ENCODE measurements around the gene ATP4A.
A peak's percentile ranks its signal among the peaks of the same experiment; 100 is the strongest.

ATP4A gene

DNA sequence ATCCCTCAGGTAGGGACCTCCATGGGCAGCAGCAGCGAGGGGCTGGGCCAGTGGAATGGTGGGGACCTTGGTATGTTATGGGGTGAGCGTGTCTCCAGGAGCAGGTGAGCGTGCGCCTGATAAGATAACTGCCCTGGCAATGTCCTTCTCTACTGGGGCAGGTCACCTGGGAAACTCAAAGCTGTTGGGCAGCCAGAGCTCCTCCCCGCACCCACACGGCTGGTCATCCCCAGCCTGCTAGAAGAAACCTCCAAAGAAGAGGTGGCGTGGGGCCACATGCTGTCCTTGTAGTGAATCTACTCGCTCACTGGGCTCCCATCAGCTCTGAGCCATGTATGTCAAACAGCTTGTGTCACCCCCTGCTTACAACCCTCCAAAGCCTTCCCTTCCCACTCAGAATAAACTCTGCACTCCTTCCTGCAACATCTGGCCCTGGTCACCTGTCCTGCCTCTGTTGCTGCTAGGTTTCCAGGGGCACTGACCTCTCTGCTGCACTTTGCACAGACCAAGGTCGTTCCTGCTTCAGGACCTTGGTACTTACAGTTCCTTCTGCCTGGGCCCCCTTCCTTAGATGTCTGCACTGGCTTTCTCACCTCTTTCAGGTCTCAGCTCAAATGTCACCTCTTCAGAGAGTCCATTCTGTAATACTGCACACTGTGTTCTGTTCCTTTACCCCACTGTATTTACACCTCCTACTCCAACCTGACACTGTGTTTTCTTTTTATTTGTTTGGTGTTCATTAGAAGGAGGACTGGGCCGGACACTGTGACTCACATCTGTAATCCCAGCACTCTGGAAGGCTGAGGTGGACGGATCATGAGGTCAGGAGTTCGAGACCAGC, 1.8 kb upstream of the ATP4A start:
- DNase-seq (ENCODE audit: low spot score) = no peak

DNA sequence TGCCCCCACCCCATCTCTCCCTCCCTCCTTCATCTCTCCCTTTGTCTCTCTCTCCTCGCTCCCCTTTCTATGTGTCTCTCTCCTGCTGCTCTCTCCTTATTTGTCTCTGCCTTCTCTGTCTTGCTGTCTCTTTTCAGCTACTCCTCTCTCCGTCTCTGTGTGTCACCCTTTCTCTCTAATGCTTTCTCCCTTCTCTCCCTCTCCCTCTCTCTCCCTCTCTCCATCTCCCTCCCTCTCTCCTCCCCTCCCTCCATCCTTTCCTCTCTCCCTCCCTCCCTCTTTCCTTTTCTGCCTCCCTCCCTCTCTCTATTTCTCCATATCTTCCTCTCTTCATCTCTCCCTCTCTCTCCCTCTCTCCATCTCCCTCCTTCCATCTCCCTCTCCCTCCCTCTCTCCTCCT, 682 bp downstream of the ATP4A start:
- no peak for DNase-seq (ENCODE audit: low spot score)

DNA sequence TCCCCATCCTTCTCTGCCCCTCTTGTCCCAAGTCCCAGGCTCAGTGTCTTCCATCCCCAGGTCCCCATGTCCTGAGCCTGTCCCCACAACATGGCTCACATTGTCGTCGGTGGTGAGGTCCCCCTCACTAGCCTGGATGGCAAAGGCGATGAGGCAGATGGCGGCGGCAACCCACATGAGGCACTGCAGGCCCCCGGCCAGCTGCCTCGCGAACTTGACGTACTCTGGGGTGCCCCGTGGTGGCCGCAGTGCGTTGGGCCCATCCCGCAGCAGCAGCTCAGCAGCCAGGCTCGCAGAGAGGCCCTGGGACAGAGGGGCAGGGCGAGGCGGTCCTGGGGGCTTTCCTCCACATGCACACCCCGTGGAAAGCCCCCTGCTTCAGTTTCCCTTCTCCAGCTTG, 1.1 kb downstream of the ATP4A start:
- DNase-seq (ENCODE audit: low spot score) = no peak

DNA sequence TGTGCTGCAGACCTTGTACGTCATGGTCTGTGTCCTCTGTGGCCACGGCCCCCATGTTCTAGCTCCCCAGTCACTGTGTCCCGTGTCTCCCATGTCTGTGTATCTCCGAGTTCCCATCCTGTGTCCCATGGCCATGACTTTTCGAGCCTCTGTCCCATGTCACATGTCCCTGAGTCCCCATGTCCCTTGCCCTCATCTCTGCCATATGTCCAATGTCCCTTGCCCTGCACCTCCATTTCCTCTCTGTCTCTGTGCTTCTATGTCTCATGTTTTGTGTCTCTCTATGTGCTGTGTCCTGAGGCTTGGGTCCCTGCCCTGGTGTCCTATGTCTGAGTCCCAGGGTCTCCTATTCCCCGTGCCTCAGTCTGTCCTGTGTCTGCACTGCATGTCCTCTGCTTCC, 2.0 kb downstream of the ATP4A start:
- DNase-seq (ENCODE audit: low spot score) = no peak

DNA sequence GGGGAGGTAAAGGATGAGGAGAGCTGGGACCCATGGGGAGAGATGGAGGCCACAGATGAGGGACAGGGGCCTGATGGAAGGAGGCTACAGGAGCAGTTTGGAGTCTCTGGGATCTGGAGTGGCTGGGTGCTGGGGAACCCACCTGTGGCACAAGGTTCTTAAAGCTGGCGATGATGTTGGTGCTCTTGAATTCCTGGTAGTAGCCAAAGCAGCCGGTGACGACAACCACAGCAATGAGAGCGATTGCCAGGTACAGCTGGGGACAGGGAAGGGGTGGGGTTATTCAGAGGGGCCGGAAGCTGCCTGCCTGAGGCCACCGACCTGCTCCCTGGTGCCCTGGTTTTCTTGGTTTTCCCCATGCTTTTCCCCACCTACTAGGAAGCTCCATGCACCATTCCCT, 2.8 kb downstream of the ATP4A start:
- DNase-seq (ENCODE audit: low spot score) = no peak

DNA sequence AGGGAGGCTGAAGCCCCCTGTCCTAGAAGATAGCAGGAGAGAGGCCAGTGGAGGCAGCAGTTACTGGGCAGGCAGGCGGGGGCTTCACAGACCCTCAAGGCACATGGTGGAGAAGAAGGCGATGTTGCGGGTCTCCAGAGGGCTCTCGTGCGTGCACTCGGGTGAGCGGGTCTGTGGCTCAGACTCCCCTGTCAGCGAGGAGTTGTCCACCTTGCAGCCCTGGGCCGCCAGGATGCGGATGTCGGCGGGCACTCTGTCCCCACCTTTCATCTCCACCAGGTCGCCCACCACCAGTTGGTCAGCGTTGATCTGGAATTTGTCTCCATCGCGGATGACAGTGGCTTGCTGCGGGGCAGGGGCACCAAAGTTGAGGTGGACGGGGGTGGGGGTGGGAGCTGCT, 3.2 kb downstream of the ATP4A start:
- DNase-seq (ENCODE audit: low spot score) = no peak

DNA sequence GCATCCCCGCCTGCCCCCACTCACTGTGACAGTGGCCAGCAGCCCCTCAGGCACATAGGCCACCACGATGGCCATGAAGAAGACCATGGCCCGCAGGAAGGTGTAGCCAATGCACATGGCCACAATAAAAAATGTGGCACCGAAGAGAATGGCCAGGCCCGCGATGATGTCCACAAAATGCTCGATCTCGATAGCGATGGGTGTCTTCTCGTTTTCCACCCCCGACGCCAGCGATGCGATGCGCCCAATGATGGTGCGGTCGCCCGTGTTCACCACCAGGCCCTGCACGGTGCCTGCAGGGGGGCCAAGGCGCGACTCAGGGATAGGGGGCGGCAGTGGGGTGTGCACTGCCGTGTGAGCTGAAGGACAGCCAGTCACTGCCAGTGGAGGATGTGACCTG, 3.7 kb downstream of the ATP4A start:
- DNase-seq (ENCODE audit: low spot score) = no peak

DNA sequence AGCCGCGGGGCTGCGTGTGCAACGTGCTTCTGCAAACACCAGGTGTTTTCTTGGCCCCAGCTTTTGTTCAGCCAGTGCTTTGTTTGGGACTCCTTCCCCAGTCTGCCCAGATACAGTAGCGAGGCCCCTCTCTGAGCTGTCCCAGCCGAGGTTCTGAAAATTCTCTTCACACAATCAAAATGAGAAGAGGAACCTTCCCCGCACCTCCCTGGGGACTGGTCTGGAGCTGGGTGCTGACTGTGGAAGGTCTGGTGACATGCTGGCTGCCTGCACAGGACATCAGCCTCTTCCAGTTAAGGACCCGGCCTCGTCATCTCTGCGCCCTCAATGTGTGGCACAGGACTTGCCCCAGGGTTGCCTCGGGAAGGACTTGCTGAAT, 4.2 kb downstream of the ATP4A start:
- DNase-seq (ENCODE audit: low spot score) = no peak

DNA sequence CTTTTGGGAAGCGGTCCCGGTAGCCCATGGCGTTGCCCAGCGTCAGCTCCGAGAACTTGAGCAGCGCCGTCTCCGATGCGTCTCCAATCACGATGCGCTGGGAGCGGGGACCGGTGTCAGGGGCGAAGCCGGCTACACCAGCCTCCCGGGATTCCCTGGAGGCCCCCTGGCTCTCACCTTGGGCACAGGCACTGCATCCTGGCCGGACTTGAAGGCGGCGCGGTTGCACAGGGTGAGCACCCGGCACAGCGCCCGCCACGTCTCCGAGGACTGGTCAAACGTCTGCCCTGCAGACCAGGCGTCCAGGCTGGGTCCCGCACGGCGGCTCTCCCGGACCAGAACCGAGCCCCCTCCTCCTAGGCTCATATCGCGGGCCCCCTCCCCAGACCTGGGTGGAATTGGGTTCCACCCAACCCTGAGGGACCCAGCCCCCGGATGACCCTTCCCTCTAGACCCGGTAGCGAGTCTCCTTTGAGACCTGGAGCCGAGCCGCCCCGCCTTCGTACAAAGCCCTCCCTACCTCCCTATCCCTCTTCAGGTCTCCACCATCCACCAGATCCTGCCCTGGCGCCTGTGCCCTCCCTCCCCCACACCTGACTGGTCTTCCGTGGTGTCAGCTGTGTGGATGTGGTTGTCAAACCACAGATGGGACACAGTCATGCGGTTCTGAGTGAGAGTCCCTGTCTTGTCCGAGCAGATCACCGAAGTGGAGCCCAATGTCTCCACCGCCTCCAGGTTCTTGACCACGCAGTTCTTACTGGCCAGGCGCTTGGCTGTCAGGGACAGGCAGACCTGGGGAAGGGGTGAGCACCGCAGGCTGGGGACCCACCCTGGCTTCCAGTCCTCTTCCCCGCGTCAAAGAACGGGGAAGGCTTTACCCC, 4.8 kb downstream of the ATP4A start:
- DNase-seq (ENCODE audit: low spot score) = no peak

DNA sequence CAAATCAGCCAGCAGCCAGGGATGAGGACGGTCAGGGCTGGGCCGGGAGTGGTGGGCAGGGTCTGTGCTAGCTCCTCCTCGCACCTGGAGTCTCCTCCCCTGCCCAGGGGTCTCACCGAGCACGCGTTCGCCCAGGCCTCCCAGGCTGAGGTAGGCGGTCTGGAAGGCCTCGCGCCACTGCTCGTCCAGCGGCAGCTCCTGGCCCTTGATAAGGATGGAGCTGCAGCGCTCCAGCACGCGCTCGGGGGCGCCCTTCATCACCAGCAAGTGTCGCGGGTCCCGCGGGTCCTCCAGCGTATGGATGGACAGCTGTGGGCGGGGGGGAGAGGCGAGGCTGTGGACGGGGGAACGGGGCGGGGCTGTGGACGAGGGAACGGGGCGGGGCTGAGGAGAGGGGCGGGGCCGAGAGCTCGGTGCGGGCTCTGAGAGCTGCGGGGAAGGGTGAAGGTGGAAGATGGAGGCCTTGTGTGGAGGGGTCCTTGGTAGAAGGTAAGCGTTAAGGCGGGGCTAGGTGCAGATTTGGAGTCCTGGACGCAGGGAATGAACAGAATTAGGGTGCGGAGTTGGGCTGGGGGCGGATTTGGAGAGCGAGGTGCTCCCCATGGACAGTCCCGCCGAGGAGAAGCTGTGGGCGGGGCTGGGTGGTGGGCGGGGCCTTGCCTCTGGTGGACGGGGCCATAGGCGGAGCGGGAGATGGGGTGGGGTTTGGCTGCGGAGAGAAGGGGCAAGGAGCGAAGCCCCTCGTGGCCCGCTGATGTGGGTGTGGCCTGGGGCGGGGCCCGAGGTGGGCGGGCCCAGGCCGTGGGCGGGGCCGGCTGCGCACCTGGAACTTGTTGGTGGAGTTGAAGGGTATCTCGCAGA, 5.7 kb downstream of the ATP4A start:
- no peak for DNase-seq (ENCODE audit: low spot score)

DNA sequence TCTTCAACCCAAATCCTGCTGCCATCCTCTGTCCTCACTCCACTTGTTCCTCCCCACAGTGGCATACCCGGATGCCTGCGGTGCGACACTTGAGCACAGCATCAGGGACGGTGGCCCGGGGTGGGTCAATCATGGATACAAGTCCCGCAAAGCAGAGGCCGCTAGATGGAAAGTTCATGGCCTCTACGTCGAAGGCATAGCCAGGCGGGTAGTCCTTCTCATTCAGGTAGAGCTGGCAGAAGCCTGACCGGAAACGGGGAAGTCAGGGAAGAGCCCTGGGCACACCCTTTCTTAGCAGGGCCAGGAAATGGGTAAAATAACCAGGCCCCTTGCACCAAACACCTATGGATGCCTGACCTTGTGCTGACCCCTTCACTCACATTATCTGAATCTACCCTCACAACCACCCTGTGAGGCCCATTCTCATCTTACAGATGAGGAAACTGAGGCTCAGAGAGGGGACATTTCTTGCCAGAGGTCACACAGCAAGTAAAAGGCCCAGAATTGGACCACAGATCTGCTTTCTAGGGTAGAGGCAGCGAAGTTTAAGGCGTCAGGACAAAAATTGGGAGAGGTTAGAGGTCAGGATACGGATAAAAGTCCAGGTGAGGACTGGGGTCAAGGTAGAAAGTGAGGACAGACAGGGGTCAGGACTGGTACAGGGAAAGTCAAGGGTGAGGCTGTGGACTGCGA, 6.5 kb downstream of the ATP4A start:
- DNase-seq (ENCODE audit: low spot score) = no peak

DNA sequence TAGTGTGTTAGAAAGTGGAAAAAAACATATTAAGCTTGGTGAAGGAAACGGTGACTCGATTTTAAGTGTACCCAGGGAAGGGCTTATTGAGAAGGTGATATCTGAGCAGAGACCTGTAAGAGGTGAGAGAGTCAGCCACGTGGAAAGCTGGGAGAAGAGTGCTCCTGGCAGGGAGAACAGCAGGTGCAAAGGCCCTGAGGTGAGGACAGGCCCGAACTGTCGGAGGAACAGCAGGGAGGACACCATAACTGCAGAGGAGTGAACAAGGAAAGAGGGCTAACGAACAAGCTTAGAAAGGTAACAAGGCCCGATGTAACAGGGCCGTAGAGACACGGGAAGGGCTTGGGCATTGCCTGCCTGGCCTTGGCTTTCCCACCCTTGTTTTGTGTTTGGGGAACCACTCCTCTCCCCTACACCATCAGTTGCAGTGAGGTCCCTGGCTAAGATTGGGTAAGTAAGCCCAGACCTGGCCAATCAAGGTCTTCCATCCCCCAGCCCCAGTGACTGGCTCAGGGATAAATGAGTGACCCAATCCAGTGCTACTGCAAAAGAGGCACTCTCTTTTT, 7.3 kb downstream of the ATP4A start:
- no peak for DNase-seq (ENCODE audit: low spot score)

DNA sequence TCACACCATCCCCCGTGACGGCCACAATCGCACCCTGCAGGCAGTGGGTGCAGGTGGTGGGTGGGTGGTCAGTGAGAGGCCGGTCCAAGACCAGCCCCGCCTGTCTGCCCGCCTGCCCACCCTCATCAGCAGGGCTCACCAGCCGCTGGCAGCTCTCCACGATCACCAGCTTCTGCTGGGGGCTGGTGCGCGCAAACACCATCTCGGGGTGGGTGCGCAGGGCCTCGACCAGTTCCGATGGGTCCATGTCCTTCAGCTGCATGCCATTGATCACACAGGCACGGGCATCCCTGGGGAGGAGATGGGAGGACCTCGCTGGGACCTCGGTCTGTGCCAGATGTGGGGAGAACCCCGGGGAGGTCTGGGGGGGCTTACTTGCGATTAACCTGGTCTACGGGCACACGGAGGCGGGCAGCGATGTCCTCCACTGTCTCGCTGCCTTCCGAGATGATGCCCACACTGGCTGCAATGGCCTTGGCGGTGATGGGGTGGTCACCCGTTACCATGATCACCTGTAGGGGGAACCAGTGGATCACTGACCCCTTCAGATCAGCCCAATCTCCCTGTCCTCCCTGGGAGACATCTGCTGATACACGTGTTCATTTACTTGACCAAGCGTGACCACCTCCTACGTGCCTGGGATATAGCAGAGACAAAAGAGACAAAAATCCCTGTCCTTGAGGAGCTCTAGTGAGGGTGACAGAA, 8.0 kb downstream of the ATP4A start:
- DNase-seq (ENCODE audit: low spot score) = peak; percentile 41

DNA sequence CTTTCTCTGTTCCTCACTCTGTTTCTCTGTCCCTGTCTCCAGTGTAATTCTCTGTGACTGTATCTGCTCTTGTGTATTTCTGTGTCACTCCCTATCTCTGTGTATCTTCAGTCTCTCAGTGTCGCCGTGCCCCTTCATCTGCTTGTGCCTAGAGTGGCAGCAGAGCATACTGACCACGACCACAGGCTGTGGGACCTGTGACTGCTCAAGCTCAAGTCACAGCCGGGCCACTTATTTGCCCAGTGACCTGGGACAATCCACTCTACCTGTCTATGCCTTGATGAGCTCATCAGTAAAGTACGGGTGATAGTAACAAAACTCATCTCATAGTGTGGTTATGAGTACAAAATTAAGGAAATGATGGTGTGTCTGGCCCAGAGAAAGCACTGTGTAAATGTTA, 9.4 kb downstream of the ATP4A start:
- DNase-seq (ENCODE audit: low spot score) = no peak

DNA sequence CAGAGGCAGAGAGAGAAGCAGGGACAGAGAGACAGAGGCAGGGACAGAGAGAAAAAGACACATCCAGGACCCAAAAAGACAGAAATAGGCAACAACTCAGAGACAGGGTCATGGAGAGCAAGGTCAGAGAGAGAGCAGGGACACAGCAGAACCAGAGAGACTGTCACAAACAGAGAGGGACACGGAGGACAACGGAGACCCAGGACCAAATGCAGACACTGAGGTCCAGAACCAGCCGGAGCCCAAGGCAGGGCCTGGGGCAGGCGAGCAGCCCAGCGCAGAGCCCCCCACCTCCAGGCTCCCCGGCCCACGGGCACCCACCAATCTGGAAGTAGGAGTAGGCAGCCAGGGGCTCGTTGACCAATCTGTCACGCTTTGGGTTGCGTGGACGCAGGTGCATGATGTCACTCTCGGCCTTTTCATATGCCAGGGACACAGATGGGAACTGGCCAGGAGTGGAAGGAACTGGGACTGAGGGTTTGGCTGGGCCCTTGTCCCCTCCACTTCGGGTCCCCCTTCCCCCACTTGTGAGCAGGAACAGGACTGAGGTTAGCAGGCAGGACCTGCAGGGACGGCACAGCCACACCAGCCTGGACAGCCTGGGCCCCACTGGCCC, 10.0 kb downstream of the ATP4A start:
- no peak for DNase-seq (ENCODE audit: low spot score)

DNA sequence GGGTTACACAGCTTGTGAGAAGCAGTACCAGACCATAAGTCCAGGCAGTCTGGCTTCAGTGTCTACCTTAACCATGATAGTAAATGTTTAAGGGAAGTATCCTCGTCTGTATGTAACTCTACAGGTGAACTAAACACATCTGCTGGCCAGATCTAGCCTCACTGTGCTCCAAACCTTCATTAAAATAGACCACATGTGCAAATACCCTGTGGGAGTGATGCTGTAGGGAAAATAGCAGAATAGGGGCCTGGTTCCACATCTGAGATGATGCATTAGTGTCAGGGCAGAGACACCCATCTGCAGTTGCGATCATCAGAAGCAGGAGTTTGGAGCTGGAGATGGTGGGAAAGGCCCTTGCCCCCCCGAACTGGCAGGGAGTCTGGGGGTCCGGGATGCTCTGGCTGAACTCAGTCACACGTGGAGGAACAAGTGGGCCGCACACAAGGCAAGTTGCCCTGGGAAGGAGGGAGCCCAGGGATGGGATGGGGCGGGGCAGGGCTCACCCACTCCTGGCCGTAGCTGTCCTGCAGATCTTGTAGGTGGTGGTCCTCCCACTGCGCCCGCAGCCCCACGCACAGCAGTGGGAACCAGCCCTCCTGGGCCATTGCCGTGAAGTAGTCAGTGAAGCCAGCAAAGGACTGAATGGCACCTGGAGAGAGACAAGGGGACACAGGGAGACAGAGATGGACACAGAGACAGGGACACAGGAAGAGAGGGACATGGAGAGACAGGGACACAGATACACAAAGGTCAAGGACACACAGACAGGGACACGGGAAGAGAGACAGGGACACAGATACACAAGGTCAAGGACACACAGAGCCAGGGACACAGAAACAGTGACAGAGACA, 10.7 kb downstream of the ATP4A start:
- DNase-seq (ENCODE audit: low spot score) = no peak

DNA sequence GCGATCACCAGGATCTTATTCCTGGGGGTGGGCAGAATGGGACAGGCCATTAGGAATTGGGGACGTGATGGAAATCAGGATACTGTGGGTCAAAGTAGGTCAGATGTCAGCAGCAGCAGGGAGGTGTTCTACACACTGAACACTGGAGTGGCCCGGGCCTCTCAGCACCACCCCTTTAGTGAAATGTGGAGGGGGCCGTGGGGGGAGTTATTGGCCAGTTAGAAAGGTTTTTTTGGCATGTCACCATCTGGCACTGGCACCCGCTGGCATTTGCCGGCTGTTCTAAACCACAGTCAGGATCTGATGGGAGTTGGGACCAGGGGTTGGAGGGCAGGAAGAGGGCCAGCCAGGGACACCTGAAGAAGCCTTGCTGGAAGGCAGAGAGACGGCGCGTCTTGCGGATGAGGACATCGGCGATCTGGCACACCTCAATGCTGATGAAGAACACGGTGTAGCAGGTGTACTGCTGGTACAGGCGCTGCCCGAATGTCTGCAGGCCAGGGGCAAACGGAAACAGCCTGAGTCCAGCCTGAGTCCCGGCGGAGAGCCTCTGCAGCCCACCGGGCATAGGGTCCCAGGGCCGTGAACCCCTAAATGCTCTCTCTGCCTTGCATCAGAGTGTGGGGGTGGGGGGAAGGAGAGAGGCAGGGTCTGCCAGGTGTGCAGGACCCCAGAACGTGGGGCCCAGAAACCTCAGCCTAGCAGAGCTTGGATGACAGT, 12.2 kb downstream of the ATP4A start:
- DNase-seq (ENCODE audit: low spot score) = no peak

DNA sequence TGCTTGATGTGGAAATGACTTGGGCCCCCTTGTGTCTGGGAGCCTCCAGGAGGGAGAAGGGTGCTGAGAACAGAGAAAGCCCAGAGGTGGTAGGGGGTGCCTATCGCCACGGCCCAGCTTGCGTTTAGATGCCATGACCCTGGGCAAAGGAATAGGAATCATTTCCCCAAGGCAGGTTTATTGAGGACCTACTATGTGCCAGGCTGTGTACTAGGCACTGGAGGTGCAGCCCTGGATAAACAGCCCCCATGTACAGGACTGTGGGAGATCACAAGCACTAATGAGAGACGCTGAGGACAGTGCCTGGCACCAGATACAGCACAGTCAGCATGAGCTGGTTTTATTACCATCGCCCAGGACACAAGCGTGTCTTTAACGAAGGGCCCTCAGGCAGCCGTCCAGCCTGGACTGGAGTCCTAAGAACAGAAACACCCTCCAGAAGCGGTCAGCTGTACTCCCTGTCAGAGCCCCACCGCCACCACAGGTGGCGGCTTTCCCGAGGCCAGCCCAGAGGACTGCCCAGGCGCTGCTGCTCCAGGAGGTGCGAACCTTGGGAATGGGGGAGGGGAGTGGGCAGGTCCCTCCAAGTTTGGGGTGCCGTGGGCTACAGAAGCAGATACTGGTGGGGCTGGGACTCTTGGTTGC, 13.5 kb downstream of the ATP4A start:
- no peak for DNase-seq (ENCODE audit: low spot score)

Measured in LoVo (cell line).